HepG2 (cell line): Measurements from ENCODE around the gene TBC1D10B. TPM values are rescaled to one million over a fixed set of nuclear protein-coding genes. Genes with fewer than 3 reads are reported as not detected.

Experiments
- ETV5 ChIP-seq: IDR thresholded peaks from 2 replicates; pipeline ENCODE4 v1.6.1; 2018; ENCODE audit warnings: missing biosample characterization, missing genetic modification reagents, inconsistent platforms, borderline replicate concordance
- IRF2 ChIP-seq: IDR thresholded peaks from 2 replicates; pipeline ENCODE4 v1.6.1; 2018; ENCODE audit warnings: missing genetic modification reagents, missing compliant biosample characterization
- ISX ChIP-seq: sonication (generic); formaldehyde crosslinking; conservative IDR thresholded peaks from 2 replicates; pipeline ENCODE4 v1.5.0; 2020; ENCODE audit warnings: missing genetic modification reagents
- KMT2A ChIP-seq: sonication (generic); formaldehyde crosslinking; IDR thresholded peaks from 2 replicates; pipeline ENCODE4 v1.4.0; 2020; ENCODE audit warnings: missing genetic modification reagents
- PATZ1 ChIP-seq: sonication (generic); formaldehyde crosslinking; IDR thresholded peaks from 2 replicates; pipeline ENCODE4 v1.4.0; 2020; ENCODE audit warnings: missing genetic modification reagents
- PCBP1 ChIP-seq: fragments of 200-400 bp; formaldehyde crosslinking; IDR thresholded peaks from 2 replicates; pipeline ENCODE4 v1.6.1; 2017; ENCODE audit warnings: mild to moderate bottlenecking, low read depth, low read length, borderline replicate concordance
- SNAPC4 ChIP-seq: sonication (generic); formaldehyde crosslinking; IDR thresholded peaks from 2 replicates; pipeline ENCODE4 v1.4.0; 2020; ENCODE audit warnings: mild to moderate bottlenecking, missing genetic modification reagents
- XBP1 ChIP-seq: sonication (generic); formaldehyde crosslinking; IDR thresholded peaks from 2 replicates; pipeline ENCODE4 v1.5.0; 2020; ENCODE audit warnings: missing genetic modification reagents
- ZNF18 ChIP-seq: sonication (generic); formaldehyde crosslinking; IDR thresholded peaks from 2 replicates; pipeline ENCODE4 v1.8.0; 2022; ENCODE audit warnings: mild to moderate bottlenecking, missing genetic modification reagents; ENCODE audit not compliant: insufficient replicate concordance
- ZNF234 ChIP-seq: sonication (generic); formaldehyde crosslinking; conservative IDR thresholded peaks from 2 replicates; pipeline ENCODE4 v1.5.1; 2020; ENCODE audit warnings: mild to moderate bottlenecking, missing genetic modification reagents
- ZNF335 ChIP-seq: sonication (generic); formaldehyde crosslinking; IDR thresholded peaks from 2 replicates; pipeline ENCODE4 v1.4.0; 2020; ENCODE audit warnings: missing genetic modification reagents
- ZNF432 ChIP-seq: sonication (generic); formaldehyde crosslinking; IDR thresholded peaks from 2 replicates; pipeline ENCODE4 v1.5.0; 2020; ENCODE audit warnings: missing genetic modification reagents, mild to moderate bottlenecking, borderline replicate concordance
- ZNF792 ChIP-seq: IDR thresholded peaks from 2 replicates; pipeline ENCODE4 v1.6.1; 2016
- polyA plus RNA-seq, 8 experiments: library from polyadenylated mRNA; depleted of rRNA in 3 of 8; stranded (reverse) in 7 of 8; unstranded in 1 of 8; fragments of >200 nt; fragmentation: Illumina TruSeq in 4 of 8; extraction: Trizol in 4 of 8; gene quantifications; 2 replicates each; pipeline versions ENCODE4 v1.2.1 to v1.2.3, GENCODE V29; 2011 to 2016; ENCODE audit warnings: low read depth in 4 of 8, missing spikeins in 1 of 8, mixed read lengths in 1 of 8; ENCODE audit not compliant: insufficient read depth in 1 of 8
- total RNA-seq, 5 experiments: library from RNA; depleted of rRNA; stranded (reverse); fragments of >200 nt; fragmentation: Illumina TruSeq; extraction: Trizol; gene quantifications; 2 replicates each; pipeline ENCODE4 v1.2.3, GENCODE V29; 2016; ENCODE audit warnings: low read depth in 1 of 5
- TF ChIP-seq, protein P1 (sequence below): sonication (generic); formaldehyde crosslinking; IDR thresholded peaks from 2 replicates; pipeline ENCODE4 v1.4.0; 2020; ENCODE audit warnings: missing genetic modification reagents, mild to moderate bottlenecking, borderline replicate concordance
- TF ChIP-seq, protein P2 (sequence below): fragments of 450-650 bp; IDR thresholded peaks from 2 replicates; pipeline ENCODE4 v1.6.1; 2016

Gene TBC1D10B
- total and polyA plus RNA-seq, 2 of the 13 experiments (the other 11 are each of a cell fraction or from before 2014, with no cell fraction given), result 15.7 to 24.8 TPM

DNA sequence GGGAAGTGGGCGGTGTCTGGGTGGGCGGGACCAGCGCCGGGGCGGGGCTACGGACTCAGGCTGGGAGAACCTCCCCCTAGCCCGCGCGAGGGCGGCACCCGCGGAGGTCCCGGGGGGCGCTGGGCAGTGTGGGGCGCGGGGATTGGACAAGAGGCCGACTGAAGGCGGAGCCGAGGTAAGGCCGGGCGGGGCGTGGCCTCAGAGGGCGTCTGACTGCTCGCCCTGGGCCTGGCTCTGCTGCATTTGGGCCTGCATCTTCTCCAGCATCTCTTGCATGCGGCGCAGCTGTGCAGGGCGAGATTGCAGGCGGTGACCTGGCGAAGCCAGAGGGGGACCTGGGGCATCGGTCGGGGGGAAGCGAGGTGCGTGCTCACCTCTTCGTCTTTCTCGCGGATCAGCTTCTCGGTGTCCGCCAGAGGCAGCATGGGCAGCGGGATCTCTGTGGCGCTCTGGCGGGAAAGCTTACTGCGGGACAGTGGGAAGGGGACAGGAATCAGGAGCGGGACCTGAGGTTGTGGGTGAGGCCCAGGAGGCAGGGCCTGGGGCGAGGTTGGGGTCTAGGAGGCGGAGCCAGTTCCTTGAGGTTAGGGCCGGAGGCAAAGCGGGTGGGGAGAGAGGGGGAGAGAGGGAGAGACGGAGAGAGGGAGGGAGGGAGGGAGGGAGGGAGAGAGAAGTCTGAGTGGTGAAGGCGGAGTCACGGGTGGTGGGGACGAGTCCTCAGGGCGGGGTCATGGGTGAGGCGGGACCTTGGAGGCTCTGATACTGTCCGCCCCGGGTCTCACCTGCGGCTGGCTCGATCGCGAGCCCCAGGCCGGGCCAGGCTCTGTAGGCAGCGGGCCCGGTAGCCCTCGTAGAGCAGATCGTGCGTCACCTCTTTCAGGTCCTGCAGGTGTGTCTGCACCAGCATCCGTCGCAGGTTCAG lies 8.2 kb upstream of the TBC1D10B start (continued):
- TF ChIP-seq PATZ1 (CRISPR knock-in tag) (peak; percentile 62; the same call in 1 of the 2 replicates), ETV5 (no peak), KMT2A (CRISPR knock-in tag) (peak; percentile 20), PCBP1 (peak; percentile 86; the same call in 1 of the 2 replicates), IRF2 (no peak; the same call in 1 of the 2 replicates), SNAPC4 (CRISPR knock-in tag) (peak; percentile 40; the same call in 1 of the 2 replicates), ZNF432 (CRISPR knock-in tag) (no peak), ZNF792 (no peak), ISX (CRISPR knock-in tag) (no peak), ZNF335 (CRISPR knock-in tag) (no peak), ZNF18 (CRISPR knock-in tag) (peak; percentile 79), XBP1 (CRISPR knock-in tag) (no peak), ZNF234 (0 out of 2 replicates have a peak, but pooled peaks have one; percentile 16)
- TF ChIP-seq, protein P1, sequence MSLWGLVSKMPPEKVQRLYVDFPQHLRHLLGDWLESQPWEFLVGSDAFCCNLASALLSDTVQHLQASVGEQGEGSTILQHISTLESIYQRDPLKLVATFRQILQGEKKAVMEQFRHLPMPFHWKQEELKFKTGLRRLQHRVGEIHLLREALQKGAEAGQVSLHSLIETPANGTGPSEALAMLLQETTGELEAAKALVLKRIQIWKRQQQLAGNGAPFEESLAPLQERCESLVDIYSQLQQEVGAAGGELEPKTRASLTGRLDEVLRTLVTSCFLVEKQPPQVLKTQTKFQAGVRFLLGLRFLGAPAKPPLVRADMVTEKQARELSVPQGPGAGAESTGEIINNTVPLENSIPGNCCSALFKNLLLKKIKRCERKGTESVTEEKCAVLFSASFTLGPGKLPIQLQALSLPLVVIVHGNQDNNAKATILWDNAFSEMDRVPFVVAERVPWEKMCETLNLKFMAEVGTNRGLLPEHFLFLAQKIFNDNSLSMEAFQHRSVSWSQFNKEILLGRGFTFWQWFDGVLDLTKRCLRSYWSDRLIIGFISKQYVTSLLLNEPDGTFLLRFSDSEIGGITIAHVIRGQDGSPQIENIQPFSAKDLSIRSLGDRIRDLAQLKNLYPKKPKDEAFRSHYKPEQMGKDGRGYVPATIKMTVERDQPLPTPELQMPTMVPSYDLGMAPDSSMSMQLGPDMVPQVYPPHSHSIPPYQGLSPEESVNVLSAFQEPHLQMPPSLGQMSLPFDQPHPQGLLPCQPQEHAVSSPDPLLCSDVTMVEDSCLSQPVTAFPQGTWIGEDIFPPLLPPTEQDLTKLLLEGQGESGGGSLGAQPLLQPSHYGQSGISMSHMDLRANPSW (CRISPR knock-in tag), result no peak
- TF ChIP-seq, protein P2, sequence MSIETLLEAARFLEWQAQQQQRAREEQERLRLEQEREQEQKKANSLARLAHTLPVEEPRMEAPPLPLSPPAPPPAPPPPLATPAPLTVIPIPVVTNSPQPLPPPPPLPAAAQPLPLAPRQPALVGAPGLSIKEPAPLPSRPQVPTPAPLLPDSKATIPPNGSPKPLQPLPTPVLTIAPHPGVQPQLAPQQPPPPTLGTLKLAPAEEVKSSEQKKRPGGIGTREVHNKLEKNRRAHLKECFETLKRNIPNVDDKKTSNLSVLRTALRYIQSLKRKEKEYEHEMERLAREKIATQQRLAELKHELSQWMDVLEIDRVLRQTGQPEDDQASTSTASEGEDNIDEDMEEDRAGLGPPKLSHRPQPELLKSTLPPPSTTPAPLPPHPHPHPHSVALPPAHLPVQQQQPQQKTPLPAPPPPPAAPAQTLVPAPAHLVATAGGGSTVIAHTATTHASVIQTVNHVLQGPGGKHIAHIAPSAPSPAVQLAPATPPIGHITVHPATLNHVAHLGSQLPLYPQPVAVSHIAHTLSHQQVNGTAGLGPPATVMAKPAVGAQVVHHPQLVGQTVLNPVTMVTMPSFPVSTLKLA, result peak; percentile 12; the same call in 1 of the 2 replicates
